ENCODE results near the gene ZNF639. TPM values are rescaled to one million over a fixed set of nuclear protein-coding genes. Genes with fewer than 3 reads are reported as not detected.
"Not testable (repeated sequence)": the region's sequence is repeated elsewhere in the genome, so short reads cannot be mapped to it uniquely, and the experiment has no call there.

ZNF639 gene, protein sequence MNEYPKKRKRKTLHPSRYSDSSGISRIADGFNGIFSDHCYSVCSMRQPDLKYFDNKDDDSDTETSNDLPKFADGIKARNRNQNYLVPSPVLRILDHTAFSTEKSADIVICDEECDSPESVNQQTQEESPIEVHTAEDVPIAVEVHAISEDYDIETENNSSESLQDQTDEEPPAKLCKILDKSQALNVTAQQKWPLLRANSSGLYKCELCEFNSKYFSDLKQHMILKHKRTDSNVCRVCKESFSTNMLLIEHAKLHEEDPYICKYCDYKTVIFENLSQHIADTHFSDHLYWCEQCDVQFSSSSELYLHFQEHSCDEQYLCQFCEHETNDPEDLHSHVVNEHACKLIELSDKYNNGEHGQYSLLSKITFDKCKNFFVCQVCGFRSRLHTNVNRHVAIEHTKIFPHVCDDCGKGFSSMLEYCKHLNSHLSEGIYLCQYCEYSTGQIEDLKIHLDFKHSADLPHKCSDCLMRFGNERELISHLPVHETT
- total RNA-seq (2014; rRNA removed; shearing (Covaris generic)) = 49.0 and 51.0 TPM in 2 replicates
- 35.2 and 45.5 TPM in 2 replicates for polyA plus RNA-seq (2014; cell fraction: nucleus; rRNA removed)

DNA sequence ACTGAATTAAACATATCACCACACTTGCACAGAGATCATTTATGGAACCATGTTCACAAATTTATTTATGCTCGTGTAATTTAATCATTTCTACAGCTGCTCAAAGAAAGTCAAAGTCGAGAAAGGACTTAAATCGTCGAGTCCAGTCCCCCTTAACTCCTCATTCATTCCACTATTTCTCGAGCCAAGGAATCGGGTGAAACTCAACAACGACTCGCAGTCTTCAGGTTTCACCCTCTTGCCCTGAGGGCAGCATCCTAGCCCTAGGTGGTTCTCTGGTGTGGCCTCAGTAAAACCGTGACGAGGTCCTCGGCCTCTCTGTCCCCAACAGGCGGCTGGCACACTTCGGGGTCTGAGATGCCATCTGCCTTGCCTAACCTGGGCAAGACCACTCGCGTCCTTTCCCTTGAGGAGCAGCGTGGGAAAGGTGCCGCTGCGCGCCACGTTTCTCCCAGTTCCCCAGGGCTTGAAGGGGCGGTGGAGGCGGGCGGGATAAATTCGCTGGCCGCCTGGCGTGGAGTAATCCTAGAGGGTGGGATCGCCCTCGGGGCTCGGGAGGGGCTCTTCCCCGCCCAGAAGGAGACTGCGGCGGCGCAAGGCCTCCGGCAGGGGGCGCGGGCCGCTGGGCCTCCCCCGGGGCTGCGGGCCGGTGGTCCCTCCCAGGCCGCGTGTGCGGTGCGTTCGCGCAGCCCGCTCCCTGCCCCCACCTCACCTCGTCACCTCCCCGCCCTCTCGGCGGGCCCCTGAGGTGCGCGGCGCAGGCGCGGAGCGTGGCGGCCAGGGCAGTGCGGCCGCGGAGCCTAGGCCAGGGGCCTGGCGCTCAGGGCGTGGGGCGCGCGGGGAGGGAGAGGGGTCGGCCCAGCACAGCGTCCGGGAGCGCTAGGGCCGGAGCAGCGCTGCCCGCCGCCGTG, at the start of gene ZNF639:
Gene ZNF639, plus strand, starts transcription at position 746 of the 911 bp plus-strand sequence. CDS start 5,263 bp downstream, outside the sequence.
- peak; percentile 56 for DNase-seq (ENCODE audit: extremely low read depth, low read depth)

GRCh38 chr3:179274434-179274833, 48.4 kb upstream of the ZNF639 start:
- DNase-seq (ENCODE audit: extremely low read depth, low read depth) = not testable (repeated sequence)

GRCh38 chr3:179276001-179276400, 46.8 kb upstream of the ZNF639 start:
- no peak for DNase-seq (ENCODE audit: extremely low read depth, low read depth)

- DNase-seq (ENCODE audit: extremely low read depth, low read depth) = no peak
Measured at GRCh38 chr3:179276743-179277142, 46.1 kb upstream of the ZNF639 start.

DNA sequence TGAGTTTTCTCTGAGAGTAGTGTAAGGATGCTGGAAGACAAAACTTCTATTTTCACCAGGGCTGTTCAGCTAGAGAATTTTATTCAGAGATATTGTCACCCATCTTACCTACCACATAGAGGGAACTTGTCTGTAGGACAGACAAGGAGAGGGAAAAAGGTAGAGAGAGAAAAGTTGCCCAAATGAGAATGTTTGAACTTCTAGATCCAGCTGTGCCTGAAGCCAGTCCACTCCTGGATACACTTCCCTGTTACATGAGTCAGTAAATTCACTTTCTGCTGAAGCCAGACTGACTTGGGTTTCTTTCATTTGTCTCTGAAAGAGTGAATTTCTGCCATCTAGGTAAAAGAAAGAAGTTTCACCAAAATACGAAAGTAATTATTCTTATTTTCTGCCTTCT, 44.7 kb upstream of the ZNF639 start:
- DNase-seq (ENCODE audit: extremely low read depth, low read depth) = no peak

- no peak for DNase-seq (ENCODE audit: extremely low read depth, low read depth)
Measured at GRCh38 chr3:179278932-179279693, 43.7 kb upstream of the ZNF639 start.

- no peak for DNase-seq (ENCODE audit: extremely low read depth, low read depth)
Measured at GRCh38 chr3:179279837-179280236, 43.0 kb upstream of the ZNF639 start.

DNA sequence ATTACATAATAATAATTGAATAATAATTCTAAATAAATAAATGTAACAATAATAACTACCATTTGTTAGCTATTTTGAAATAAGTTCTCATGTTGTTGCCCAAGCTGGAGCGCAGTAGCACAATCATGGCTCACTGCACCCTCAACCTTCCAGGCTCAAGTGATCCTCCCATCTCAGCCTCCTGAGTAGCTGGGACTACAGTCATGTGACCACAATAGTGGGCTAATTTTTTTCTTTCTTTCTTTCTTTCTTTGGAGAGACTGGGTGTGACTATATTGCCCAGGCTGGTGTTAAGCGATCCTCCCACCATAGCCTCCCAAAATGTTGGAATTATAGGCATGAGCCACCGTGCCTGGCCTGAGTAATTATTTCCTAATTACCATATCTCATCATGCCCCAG, 41.0 kb upstream of the ZNF639 start:
- no peak for DNase-seq (ENCODE audit: extremely low read depth, low read depth)

DNA sequence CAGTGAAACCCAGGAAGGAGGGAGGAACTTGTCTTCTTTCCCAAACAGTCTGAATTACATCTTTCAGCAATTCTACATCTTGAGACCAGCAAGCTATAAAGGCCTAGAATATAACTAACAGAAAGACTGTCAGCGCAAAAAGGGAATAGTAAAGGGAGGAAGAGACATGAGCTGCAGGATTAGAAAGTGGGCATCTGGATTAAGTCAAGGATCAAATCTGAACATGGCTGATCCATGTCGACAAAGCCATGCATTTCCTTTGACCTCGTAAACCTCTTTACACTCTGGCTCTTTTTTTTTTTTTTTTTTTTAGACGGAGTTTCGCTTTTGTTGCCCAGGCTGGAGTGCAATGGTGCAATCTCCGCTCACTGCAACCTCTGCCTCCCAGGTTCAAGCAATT, 36.5 kb upstream of the ZNF639 start:
- DNase-seq (ENCODE audit: extremely low read depth, low read depth) = no peak

- no peak for DNase-seq (ENCODE audit: extremely low read depth, low read depth)
Measured at GRCh38 chr3:179288845-179289244, 34.0 kb upstream of the ZNF639 start.

- no peak for DNase-seq (ENCODE audit: extremely low read depth, low read depth)
Measured at GRCh38 chr3:179289295-179289694, 33.5 kb upstream of the ZNF639 start.

DNA sequence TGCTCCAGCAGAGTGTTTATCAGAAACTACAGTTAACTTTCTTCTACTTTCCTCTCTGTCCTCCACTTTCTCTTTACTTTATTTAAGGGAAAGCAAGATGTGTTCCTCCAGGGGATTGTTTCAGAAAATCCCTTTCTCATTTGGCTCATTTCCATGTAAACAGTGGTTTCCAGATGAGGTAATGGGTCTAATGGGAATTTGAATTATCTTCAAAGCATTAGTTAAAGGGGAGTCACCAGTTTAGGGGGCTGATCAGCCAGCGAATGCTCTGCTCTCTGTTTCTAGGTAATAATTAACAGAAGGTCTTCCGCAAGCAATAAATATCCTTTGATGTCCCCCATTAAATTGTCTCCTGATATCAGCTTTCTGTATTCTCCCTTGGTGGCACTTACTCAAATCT, 30.4 kb upstream of the ZNF639 start:
- DNase-seq (ENCODE audit: extremely low read depth, low read depth) = no peak

GRCh38 chr3:179297971-179298725, 24.7 kb upstream of the ZNF639 start:
- DNase-seq (ENCODE audit: extremely low read depth, low read depth) = no peak

DNA sequence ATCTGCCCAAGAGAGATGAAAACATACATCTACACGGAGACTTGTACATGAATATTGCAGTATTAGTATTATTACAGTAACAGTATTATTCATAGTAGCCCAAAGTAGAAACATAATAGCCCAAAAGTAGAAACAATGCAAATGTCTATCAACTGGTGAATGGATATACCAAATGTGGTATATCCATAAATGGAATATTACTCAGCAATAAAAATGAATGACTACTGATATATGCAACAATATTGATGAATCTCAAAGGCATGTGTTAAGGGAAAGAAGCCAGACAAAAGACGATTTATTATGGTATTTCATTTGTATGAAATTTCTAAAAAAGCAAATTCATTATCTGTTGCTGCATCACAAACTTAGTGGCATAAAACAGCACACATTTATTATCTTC, 23.5 kb upstream of the ZNF639 start:
- no peak for DNase-seq (ENCODE audit: extremely low read depth, low read depth)

- DNase-seq (ENCODE audit: extremely low read depth, low read depth) = no peak
Measured at GRCh38 chr3:179299999-179300613, 22.7 kb upstream of the ZNF639 start.

DNA sequence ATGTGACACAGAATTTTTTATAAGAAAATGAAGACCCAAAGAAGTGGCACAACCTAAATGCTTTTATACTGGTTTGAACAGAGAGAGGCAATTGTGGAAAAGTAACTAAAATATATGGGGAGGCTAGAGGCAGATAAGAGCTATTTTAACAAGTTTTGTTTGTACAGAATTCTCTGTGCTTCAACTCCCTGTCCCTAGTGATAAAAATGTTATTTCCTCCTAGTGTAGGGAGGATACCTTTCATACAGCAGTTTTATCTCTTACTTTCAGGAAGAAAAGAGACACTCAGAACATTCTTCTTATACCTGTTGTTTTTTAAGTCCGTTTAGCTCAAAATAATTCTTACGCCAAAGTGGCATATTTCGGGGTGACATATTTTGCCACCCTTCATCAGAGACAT, 21.2 kb upstream of the ZNF639 start:
- no peak for DNase-seq (ENCODE audit: extremely low read depth, low read depth)

- no peak for DNase-seq (ENCODE audit: extremely low read depth, low read depth)
Measured at GRCh38 chr3:179302111-179302510, 20.7 kb upstream of the ZNF639 start.

GRCh38 chr3:179304605-179305004, 18.2 kb upstream of the ZNF639 start:
- DNase-seq (ENCODE audit: extremely low read depth, low read depth) = no peak

- DNase-seq (ENCODE audit: extremely low read depth, low read depth) = not testable (repeated sequence)
Measured at GRCh38 chr3:179307362-179307761, 15.5 kb upstream of the ZNF639 start.
